Measurements from ENCODE around the gene ZNF783. TPM values are rescaled to one million over a fixed set of nuclear protein-coding genes. Genes with fewer than 3 reads are reported as not detected.

Gene ZNF783
- total and polyA plus RNA-seq, 2 of the 8 experiments (the other 6 are each of a cell fraction or from before 2014, with no cell fraction given) = 7.3 to 8.2 TPM

DNA sequence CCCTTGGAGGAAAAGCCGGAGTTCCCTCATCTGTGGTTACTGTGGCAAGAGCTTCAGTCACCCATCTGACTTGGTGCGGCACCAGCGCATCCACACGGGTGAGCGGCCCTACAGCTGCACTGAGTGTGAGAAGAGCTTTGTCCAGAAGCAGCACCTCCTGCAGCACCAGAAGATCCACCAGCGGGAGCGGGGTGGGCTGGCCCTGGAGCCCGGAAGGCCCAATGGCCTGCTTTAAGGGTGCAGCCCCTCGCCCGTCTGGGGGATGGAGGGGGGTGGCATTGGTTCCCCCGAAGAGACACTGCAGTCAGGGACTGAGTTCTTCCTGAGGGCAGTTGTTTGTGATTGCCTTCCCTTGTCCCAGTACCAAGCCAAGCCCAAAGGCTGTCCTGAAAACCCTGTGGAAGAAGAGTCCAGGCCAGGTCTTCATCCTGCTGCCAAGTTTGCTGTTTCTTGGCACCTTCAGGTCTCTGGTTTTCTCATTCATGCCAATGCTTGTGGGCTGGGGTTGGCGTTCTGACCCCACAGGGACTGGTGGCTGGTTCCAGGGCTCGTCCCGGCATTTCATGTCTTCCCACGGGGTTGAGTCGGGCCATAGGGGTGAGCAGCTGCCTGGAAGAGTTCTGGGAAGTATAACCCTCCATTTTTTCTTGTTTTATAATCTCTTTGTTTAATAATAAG lies 7.7 kb upstream of the ZNF783 start (continued):
- TF ChIP-seq, protein P1, sequence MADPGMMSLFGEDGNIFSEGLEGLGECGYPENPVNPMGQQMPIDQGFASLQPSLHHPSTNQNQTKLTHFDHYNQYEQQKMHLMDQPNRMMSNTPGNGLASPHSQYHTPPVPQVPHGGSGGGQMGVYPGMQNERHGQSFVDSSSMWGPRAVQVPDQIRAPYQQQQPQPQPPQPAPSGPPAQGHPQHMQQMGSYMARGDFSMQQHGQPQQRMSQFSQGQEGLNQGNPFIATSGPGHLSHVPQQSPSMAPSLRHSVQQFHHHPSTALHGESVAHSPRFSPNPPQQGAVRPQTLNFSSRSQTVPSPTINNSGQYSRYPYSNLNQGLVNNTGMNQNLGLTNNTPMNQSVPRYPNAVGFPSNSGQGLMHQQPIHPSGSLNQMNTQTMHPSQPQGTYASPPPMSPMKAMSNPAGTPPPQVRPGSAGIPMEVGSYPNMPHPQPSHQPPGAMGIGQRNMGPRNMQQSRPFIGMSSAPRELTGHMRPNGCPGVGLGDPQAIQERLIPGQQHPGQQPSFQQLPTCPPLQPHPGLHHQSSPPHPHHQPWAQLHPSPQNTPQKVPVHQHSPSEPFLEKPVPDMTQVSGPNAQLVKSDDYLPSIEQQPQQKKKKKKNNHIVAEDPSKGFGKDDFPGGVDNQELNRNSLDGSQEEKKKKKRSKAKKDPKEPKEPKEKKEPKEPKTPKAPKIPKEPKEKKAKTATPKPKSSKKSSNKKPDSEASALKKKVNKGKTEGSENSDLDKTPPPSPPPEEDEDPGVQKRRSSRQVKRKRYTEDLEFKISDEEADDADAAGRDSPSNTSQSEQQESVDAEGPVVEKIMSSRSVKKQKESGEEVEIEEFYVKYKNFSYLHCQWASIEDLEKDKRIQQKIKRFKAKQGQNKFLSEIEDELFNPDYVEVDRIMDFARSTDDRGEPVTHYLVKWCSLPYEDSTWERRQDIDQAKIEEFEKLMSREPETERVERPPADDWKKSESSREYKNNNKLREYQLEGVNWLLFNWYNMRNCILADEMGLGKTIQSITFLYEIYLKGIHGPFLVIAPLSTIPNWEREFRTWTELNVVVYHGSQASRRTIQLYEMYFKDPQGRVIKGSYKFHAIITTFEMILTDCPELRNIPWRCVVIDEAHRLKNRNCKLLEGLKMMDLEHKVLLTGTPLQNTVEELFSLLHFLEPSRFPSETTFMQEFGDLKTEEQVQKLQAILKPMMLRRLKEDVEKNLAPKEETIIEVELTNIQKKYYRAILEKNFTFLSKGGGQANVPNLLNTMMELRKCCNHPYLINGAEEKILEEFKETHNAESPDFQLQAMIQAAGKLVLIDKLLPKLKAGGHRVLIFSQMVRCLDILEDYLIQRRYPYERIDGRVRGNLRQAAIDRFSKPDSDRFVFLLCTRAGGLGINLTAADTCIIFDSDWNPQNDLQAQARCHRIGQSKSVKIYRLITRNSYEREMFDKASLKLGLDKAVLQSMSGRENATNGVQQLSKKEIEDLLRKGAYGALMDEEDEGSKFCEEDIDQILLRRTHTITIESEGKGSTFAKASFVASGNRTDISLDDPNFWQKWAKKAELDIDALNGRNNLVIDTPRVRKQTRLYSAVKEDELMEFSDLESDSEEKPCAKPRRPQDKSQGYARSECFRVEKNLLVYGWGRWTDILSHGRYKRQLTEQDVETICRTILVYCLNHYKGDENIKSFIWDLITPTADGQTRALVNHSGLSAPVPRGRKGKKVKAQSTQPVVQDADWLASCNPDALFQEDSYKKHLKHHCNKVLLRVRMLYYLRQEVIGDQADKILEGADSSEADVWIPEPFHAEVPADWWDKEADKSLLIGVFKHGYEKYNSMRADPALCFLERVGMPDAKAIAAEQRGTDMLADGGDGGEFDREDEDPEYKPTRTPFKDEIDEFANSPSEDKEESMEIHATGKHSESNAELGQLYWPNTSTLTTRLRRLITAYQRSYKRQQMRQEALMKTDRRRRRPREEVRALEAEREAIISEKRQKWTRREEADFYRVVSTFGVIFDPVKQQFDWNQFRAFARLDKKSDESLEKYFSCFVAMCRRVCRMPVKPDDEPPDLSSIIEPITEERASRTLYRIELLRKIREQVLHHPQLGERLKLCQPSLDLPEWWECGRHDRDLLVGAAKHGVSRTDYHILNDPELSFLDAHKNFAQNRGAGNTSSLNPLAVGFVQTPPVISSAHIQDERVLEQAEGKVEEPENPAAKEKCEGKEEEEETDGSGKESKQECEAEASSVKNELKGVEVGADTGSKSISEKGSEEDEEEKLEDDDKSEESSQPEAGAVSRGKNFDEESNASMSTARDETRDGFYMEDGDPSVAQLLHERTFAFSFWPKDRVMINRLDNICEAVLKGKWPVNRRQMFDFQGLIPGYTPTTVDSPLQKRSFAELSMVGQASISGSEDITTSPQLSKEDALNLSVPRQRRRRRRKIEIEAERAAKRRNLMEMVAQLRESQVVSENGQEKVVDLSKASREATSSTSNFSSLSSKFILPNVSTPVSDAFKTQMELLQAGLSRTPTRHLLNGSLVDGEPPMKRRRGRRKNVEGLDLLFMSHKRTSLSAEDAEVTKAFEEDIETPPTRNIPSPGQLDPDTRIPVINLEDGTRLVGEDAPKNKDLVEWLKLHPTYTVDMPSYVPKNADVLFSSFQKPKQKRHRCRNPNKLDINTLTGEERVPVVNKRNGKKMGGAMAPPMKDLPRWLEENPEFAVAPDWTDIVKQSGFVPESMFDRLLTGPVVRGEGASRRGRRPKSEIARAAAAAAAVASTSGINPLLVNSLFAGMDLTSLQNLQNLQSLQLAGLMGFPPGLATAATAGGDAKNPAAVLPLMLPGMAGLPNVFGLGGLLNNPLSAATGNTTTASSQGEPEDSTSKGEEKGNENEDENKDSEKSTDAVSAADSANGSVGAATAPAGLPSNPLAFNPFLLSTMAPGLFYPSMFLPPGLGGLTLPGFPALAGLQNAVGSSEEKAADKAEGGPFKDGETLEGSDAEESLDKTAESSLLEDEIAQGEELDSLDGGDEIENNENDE (IDR thresholded peaks at IDR 0.05; ENCODE audit: insufficient replicate concordance, low read length) = no peak
- no peak for TF ChIP-seq BRCA1 (IDR thresholded peaks at IDR 0.05; ENCODE audit: low read depth, low read length)
- TF ChIP-seq, protein P2, sequence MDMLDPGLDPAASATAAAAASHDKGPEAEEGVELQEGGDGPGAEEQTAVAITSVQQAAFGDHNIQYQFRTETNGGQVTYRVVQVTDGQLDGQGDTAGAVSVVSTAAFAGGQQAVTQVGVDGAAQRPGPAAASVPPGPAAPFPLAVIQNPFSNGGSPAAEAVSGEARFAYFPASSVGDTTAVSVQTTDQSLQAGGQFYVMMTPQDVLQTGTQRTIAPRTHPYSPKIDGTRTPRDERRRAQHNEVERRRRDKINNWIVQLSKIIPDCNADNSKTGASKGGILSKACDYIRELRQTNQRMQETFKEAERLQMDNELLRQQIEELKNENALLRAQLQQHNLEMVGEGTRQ (IDR thresholded peaks at IDR 0.05; ENCODE audit: low read length) = no peak
- no peak for TF ChIP-seq POU5F1 (IDR thresholded peaks at IDR 0.05; ENCODE audit: low read depth, low read length)
- no peak for TF ChIP-seq CREB1 (IDR thresholded peaks at IDR 0.05)
- no peak for TF ChIP-seq EP300 (IDR thresholded peaks at IDR 0.05; ENCODE audit: borderline replicate concordance in 1 of 2, low read depth in 2 of 2, low read length in 2 of 2)
- TF ChIP-seq JUND (IDR thresholded peaks at IDR 0.05; ENCODE audit: low read length) = no peak
- TF ChIP-seq POLR2A (IDR thresholded peaks at IDR 0.05; ENCODE audit: control extremely low read depth in 1 of 2, low read depth in 2 of 2, low read length in 2 of 2) = no peak
- no peak for TF ChIP-seq TAF7 (optimal IDR thresholded peaks at IDR 0.05; ENCODE audit: borderline replicate concordance, low read depth, low read length)
- no peak for TF ChIP-seq CHD2 (IDR thresholded peaks at IDR 0.05; ENCODE audit: low read length)

Data from H1 (cell line).